ENCODE results near the gene DOCK4. TPM values are rescaled to one million over a fixed set of nuclear protein-coding genes. Genes with fewer than 3 reads are reported as not detected.

The DOCK4 gene
- total and polyA plus RNA-seq, 2 of the 8 experiments (the other 6 are each of a cell fraction or from before 2014, with no cell fraction given): 5.1 to 23.6 TPM

DNA sequence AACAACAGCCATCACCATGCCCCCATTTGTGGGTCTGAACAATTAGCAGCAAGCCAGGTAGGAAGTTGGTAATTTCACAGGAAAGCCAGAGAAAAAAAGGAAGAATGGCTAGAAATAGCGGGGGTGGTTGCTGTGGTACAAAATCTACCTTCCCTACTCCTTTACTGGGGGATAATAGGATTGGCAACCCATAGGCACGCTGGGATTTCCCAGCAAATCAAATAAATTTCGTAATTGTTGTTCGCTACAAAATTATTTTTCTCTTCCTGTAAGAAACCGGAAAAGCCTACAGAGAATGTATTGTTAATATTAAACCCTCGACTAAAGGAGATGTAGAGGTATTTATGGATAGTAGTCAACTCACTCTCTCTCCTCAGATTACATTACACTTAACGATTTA, 123.9 kb downstream of the DOCK4 start:
- ChIA-PET POLR2A (ENCODE audit: partially characterized antibody) (no interaction called here), CTCF (ENCODE audit: partially characterized antibody) (no interaction called here)
- Histone ChIP-seq H3K23ac (ENCODE audit: insufficient read length) (no peak overlapping the region), H2BK20ac (ENCODE audit: low read length) (no peak overlapping the region), H3K9me3 (ENCODE audit: insufficient read depth in 2 of 2, low read depth in 1 of 2, low read length in 1 of 2) (no peaks in the 10 kb centered on the region), H3K27ac (ENCODE audit: low read depth, low read length) (no peak overlapping the region), H3K9ac (replicated peaks in 1 of 4; ENCODE audit: extremely low read depth in 1 of 4, low read depth in 3 of 4, low read length in 3 of 4) (no peak overlapping the region), H3K27me3 (replicated peaks in 1 of 4; ENCODE audit: control insufficient read depth in 3 of 4, extremely low read depth in 1 of 4, insufficient read depth in 3 of 4, low read length in 3 of 4) (no peaks in the 10 kb centered on the region), H3K18ac (ENCODE audit: extremely low read depth, low read length) (no peak overlapping the region), H2BK15ac (ENCODE audit: low read length) (no peak overlapping the region), H2BK5ac (ENCODE audit: low read depth, low read length) (no peak overlapping the region), H3K14ac (ENCODE audit: insufficient read length) (peak overlapping the region; percentile 16), H2BK120ac (replicated peaks; ENCODE audit: low read depth, low read length) (no peak overlapping the region), H2AK5ac (ENCODE audit: low read depth, low read length) (no peak overlapping the region), H3K4me3 (ENCODE audit: extremely low read depth in 1 of 4, insufficient read depth in 2 of 4, low read depth in 3 of 4, low read length in 4 of 4) (no peak overlapping the region), H3K23me2 (ENCODE audit: low read depth, low read length) (no peaks in the 10 kb centered on the region), H2AFZ (ENCODE audit: low read length) (no peak overlapping the region), H3K79me2 (ENCODE audit: control insufficient read depth in 1 of 2, insufficient read depth in 2 of 2, low read length in 2 of 2) (no peaks in the 10 kb centered on the region), H4K20me1 (replicated peaks in 1 of 2; ENCODE audit: control insufficient read depth in 1 of 2, insufficient read depth in 2 of 2, low read length in 2 of 2) (no peaks in the 10 kb centered on the region), H3K36me3 (ENCODE audit: control insufficient read depth in 2 of 4, insufficient read depth in 4 of 4, low read length in 3 of 4) (no peaks in the 10 kb centered on the region), H4K5ac (ENCODE audit: insufficient read length, low read depth, low read length) (no peak overlapping the region), H4K91ac (replicated peaks; ENCODE audit: insufficient read length, low read length) (no peak overlapping the region), H3K79me1 (ENCODE audit: low read depth, low read length) (no peaks in the 10 kb centered on the region; the same call in 1 of the 2 replicates), H3K56ac (replicated peaks; ENCODE audit: insufficient read length, low read depth, low read length) (no peak overlapping the region), H4K8ac (ENCODE audit: extremely low read depth, insufficient read depth, low read length) (no peak overlapping the region), H2BK12ac (ENCODE audit: low read depth, low read length) (no peak overlapping the region), H3K4ac (replicated peaks; ENCODE audit: insufficient read length, low read depth, low read length) (no peak overlapping the region), H3K4me1 (replicated peaks in 1 of 4; ENCODE audit: control insufficient read depth in 3 of 4, insufficient read depth in 4 of 4, low read length in 3 of 4) (peaks cover 0 to 9% (median 0%) of the 10 kb centered on the region in 4 experiments; a peak in 2 of 7 replicates), H3K4me2 (ENCODE audit: insufficient read depth in 1 of 2, low read depth in 2 of 2, low read length in 2 of 2) (no peak overlapping the region)
- no peak for FAIRE-seq
- no peak for DNase-seq (ENCODE audit: low read depth in 1 of 2, low spot score in 2 of 2)
- WGBS, 2 experiments (ENCODE audit: extremely low coverage in 1 of 2, insufficient coverage in 1 of 2, insufficient read length in 1 of 2, insufficient replicate concordance in 2 of 2, low coverage in 1 of 2, low lambda C conversion rate in 2 of 2, missing lambda C conversion rate in 1 of 2): 92% methylated on average over 7 of the region's 7 CpGs; no CpG with 5 or more reads in 1 of the 2 experiments

All from H1 (cell line).